HG03066 (cell line): Measurements from ENCODE around the gene SET.
"Not testable (repeated sequence)": the region's sequence is repeated elsewhere in the genome, so short reads cannot be mapped to it uniquely, and the experiment has no call there.

Source experiments
- ATAC-seq: cut with Tn5 transposase; IDR thresholded peaks from one replicate; pipeline ENCODE4 v1.9.1; 2021; ENCODE audit warnings: low read depth; ENCODE audit not compliant: unreplicated experiment

SET gene

GRCh38 chr9:128688501-128689292 lies at the start of gene SET:
TSS of gene SET (plus strand) at chr9:128689222. CDS start at chr9:128689583, 361 bp downstream.
- peak; percentile 67 for ATAC-seq

GRCh38 chr9:128640603-128641002 lies 48.4 kb upstream of the SET start:
- ATAC-seq, result no peak

GRCh38 chr9:128642675-128643245 lies 46.3 kb upstream of the SET start:
- ATAC-seq, result no peak

- ATAC-seq, result peak; percentile 73
Observed at GRCh38 chr9:128643519-128644300, 45.3 kb upstream of the SET start.

GRCh38 chr9:128648206-128648605 lies 40.8 kb upstream of the SET start:
- ATAC-seq, result not testable (repeated sequence)

GRCh38 chr9:128651798-128652197 lies 37.2 kb upstream of the SET start:
- no peak for ATAC-seq

- ATAC-seq, result no peak
Observed at GRCh38 chr9:128653908-128654307, 35.1 kb upstream of the SET start.

- no peak for ATAC-seq
Observed at GRCh38 chr9:128654481-128654880, 34.5 kb upstream of the SET start.

- peak; percentile 62 for ATAC-seq
Observed at GRCh38 chr9:128656416-128657343, 32.3 kb upstream of the SET start, which contains the start of gene DYNC2I2. TSS of gene DYNC2I2 (minus strand) at chr9:128656847. CDS start at chr9:128656726, 121 bp downstream.

- no peak for ATAC-seq
Observed at GRCh38 chr9:128657344-128657704, 31.7 kb upstream of the SET start.

- ATAC-seq, result no peak
Observed at GRCh38 chr9:128657796-128658195, 31.2 kb upstream of the SET start.

- not testable (repeated sequence) for ATAC-seq
Observed at GRCh38 chr9:128666481-128666941, 22.5 kb upstream of the SET start.

GRCh38 chr9:128669786-128670185 lies 19.2 kb upstream of the SET start:
- no peak for ATAC-seq

- ATAC-seq, result no peak
Observed at GRCh38 chr9:128675382-128675781, 13.6 kb upstream of the SET start.

GRCh38 chr9:128677794-128678193 lies 11.2 kb upstream of the SET start:
- ATAC-seq, result no peak

GRCh38 chr9:128683340-128684064 lies 5.5 kb upstream of the SET start:
- ATAC-seq, result no peak

GRCh38 chr9:128684065-128684324 lies 5.0 kb upstream of the SET start:
- no peak for ATAC-seq

GRCh38 chr9:128684325-128685199 lies 4.5 kb upstream of the SET start:
- peak; percentile 33 for ATAC-seq
